RWPE1 (cell line): ENCODE data around the gene SYNGR3.

Source experiments
- CTCF ChIA-PET: fragments of 350-600 bp; sonication (Branson Sonifier 250); formaldehyde crosslinking; extraction: SDS; loops from one replicate; lab custom pipeline; 2021; lab: Yijun Ruan, JAX
- POLR2A ChIA-PET: fragments of 400-600 bp; formaldehyde crosslinking; extraction: SDS; loops from one replicate; lab custom pipeline; 2020; ENCODE audit warnings: antibody characterized with exemption; ENCODE audit not compliant: low non-redundant PET; lab: Yijun Ruan, JAX
- DNase-seq: peaks from one replicate; pipeline ENCODE4 v3.0.0; 2012; ENCODE audit warnings: low spot score
- H3K27ac ChIP-seq: fragments of 450-650 bp; 2 replicates; pipeline ENCODE4 v1.5.1; 2017
- TF ChIP-seq, protein P1 (sequence below): fragments of 450-650 bp; conservative IDR thresholded peaks from 2 replicates; pipeline ENCODE4 v1.5.1; 2017; ENCODE audit warnings: low read depth, mild to moderate bottlenecking

Gene SYNGR3

GRCh38 chr16:2001456-2002355 lies 11.9 kb downstream of the SYNGR3 start:
- H3K27ac ChIP-seq, result peak overlapping the region; percentile 98; the same call in 1 of the 2 replicates
- POLR2A ChIA-PET, result no interaction called here
- CTCF ChIA-PET, result interaction anchor here (0.7 kb wide), 1 partner anchor 139 kb away, joined by 3 read pairs; no protein-coding TSS in a partner anchor
- TF ChIP-seq, protein P1, sequence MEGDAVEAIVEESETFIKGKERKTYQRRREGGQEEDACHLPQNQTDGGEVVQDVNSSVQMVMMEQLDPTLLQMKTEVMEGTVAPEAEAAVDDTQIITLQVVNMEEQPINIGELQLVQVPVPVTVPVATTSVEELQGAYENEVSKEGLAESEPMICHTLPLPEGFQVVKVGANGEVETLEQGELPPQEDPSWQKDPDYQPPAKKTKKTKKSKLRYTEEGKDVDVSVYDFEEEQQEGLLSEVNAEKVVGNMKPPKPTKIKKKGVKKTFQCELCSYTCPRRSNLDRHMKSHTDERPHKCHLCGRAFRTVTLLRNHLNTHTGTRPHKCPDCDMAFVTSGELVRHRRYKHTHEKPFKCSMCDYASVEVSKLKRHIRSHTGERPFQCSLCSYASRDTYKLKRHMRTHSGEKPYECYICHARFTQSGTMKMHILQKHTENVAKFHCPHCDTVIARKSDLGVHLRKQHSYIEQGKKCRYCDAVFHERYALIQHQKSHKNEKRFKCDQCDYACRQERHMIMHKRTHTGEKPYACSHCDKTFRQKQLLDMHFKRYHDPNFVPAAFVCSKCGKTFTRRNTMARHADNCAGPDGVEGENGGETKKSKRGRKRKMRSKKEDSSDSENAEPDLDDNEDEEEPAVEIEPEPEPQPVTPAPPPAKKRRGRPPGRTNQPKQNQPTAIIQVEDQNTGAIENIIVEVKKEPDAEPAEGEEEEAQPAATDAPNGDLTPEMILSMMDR, result no peak
- no peak for DNase-seq

- CTCF ChIA-PET, result interaction anchor here (0.5 to 2.5 kb wide), 5 partner anchors 20 to 238 kb away, joined by 3 to 17 read pairs (median 3); no protein-coding TSS in a partner anchor
- H3K27ac ChIP-seq, result peak overlapping the region; percentile 98
Measured at GRCh38 chr16:2002406-2003230, 12.8 kb downstream of the SYNGR3 start.

GRCh38 chr16:2003231-2003826 lies 13.6 kb downstream of the SYNGR3 start:
- ChIA-PET POLR2A (interaction anchor here (0.8 kb wide), 1 partner anchor 10 kb away, joined by 4 read pairs; no protein-coding TSS in a partner anchor), CTCF (interaction anchor here (0.5 to 2.5 kb wide), 7 partner anchors 21 to 237 kb away, joined by 3 to 17 read pairs (median 4); no protein-coding TSS in a partner anchor)
- TF ChIP-seq, protein P1, result no peak
- peak overlapping the region; percentile 98 for H3K27ac ChIP-seq
- DNase-seq, result no peak

More at GRCh38 chr16:2002406-2003230, 12.8 kb downstream of the SYNGR3 start:
- TF ChIP-seq, protein P1, result no peak
- no peak for DNase-seq
- POLR2A ChIA-PET, result interaction anchor here (0.7 to 0.8 kb wide), 2 partner anchors 10 to 11 kb away, joined by 3 to 4 read pairs; no protein-coding TSS in a partner anchor

DNA sequence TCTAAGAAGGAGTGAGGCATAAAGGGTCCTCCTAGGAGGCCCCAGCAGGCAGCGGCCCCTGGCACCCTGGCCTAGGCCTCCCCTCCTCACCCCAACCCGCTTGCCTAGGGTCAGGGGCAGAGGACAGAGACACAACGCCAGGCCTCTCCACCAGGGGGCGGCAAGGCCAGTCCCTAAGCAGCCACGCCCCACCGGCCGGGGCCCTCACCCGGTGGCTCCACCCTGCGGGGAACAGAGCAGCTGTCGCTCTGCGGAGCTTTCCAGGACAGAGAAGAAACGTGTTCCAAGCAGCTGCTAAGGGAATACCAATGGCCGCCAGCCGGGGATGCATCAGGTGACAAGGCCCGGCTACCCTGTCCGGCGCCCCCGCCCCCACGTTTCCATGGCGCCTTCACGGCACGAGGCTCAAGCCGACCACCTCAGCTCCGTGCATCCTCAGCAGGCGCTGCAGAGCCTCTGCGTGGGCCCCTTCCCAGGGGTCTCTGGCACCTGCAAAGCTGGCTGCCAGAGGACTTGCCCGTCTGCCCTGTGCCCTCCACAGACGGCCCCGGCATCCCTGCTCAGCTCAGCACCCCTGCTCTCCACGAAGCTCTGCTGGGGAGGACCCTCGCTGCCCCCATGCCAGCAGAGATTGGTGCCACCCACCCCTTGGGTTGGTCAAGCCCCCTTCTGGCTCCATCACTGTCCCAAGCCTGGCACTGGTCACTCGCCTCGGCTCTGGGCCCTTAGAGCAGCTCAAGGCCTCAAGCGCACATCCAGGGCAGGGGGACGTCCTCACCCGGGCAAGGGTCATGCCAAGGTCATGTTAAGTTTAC lies 14.3 kb downstream of the SYNGR3 start:
- TF ChIP-seq, protein P1, result peak; percentile 88
- DNase-seq, result peak; percentile 59
- CTCF ChIA-PET, result interaction anchor here (0.5 to 2.5 kb wide), 12 partner anchors 21 to 202 kb away, joined by 3 to 17 read pairs (median 4); no protein-coding TSS in a partner anchor
- POLR2A ChIA-PET, result no interaction called here
- peak overlapping the region; percentile 98 for H3K27ac ChIP-seq

DNA sequence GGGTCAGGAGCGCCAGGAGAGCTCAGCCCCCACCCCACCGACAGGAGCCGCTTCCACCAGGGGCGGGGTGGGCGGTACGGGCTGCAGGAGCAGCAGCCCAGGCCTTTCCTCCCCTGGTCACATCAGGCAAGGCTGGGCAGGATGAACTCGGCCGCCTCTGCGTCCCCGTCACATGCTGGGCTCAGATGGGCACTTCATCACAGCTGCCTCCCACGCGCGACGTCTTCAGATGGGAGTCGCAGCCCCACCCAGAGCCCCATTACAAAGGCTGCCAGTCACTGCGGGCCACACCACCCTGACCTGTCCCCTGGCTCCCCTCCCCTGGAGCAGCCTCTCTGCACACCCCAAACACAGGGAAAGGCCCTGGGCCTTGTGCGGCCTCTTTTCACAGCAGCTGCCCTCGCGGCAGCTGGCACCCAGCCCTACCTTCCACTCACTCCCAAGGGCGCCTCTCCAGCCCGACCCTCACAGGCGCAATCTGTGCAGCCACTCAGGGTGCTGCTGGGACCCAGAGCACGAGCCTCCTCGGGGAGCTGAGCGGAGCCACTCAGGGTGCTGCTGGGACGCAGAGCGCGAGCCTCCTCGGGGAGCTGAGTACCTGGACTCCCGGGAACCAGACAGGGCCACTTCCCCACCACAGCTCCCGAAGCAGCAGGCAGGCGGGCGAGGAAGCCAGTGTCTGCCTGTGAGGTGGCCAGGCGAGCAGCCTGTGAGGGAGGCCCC lies 15.2 kb downstream of the SYNGR3 start:
- TF ChIP-seq, protein P1, result no peak
- H3K27ac ChIP-seq, result peak overlapping the region; percentile 98
- CTCF ChIA-PET, result interaction anchor here (0.6 to 2.5 kb wide), 4 partner anchors 136 to 202 kb away, joined by 3 to 17 read pairs (median 4); no protein-coding TSS in a partner anchor

More for the DNA sequence above, 15.2 kb downstream of the SYNGR3 start:
- POLR2A ChIA-PET, result interaction anchor here (0.7 kb wide), 1 partner anchor 12 kb away, joined by 3 read pairs; no protein-coding TSS in a partner anchor
- no peak for DNase-seq
